Femur (tissue), 1 donor: Measurements from ENCODE around the gene ESAM.

ENCODE experiments used
- DNase-seq: peaks from one replicate; pipeline ENCODE4 v3.0.0-alpha.2; 2017

Gene ESAM, protein sequence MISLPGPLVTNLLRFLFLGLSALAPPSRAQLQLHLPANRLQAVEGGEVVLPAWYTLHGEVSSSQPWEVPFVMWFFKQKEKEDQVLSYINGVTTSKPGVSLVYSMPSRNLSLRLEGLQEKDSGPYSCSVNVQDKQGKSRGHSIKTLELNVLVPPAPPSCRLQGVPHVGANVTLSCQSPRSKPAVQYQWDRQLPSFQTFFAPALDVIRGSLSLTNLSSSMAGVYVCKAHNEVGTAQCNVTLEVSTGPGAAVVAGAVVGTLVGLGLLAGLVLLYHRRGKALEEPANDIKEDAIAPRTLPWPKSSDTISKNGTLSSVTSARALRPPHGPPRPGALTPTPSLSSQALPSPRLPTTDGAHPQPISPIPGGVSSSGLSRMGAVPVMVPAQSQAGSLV

DNA sequence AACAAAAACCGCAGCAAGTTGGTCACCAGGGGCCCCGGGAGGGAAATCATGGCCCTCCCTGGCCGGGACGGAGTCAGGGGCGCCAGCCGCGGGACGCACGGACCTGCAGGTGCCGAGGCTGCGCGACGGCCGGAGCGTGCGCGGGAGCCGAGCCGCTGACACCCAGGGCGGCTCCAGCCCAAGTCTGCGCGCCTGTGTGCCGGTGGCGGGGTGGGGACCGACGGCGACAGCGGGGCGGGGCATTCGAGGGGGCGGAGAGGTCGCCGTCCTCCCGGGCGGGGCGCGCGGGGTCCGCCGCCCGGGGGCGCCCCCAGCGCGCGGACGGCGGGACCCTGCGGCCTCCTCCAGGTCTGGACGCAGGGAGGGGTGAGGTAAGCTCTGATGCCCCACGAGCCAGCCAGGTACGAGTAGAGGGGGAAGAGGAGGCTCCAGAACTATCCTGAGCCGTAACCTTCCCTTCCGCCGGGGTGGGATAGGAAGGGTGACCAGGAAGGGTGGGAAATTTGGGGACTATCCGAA, at the start of gene ESAM:
ESAM (minus strand) TSS at position 186 of the 519 bp plus-strand sequence; CDS start at position 50, 136 bp downstream.
- no peak for DNase-seq

DNA sequence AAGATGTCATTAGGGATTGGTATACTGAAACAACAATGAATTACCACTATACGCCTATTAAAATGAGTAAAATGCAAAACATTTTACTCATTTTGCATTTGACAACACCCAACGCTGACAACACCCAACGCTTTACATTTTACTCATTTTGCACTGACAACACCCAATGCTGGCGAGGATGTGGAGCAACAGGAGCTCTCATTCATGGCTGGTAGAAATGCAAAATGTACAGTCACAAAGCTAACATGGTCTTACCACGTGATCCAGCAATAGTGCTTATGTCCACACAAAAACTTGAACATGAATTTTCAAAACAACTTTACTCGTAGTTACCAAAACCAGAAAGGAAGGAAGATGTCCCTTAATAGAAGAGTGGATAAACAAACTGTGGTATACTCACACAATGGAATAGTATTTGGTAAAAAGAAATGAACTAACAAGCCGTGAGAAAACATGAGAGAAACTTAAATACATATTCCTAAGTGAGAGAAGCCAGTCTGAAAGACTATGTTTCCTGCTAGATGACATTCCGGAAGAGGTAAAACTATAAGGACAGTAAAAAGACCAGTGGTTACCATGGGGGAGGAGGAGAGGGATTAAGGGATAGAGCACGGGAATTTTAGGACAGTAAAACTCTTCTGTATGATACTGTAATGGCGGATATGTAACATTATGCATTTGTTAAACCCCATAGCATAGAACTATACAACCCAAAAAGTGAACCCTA, 49.5 kb upstream of the ESAM start:
- DNase-seq = no peak

DNA sequence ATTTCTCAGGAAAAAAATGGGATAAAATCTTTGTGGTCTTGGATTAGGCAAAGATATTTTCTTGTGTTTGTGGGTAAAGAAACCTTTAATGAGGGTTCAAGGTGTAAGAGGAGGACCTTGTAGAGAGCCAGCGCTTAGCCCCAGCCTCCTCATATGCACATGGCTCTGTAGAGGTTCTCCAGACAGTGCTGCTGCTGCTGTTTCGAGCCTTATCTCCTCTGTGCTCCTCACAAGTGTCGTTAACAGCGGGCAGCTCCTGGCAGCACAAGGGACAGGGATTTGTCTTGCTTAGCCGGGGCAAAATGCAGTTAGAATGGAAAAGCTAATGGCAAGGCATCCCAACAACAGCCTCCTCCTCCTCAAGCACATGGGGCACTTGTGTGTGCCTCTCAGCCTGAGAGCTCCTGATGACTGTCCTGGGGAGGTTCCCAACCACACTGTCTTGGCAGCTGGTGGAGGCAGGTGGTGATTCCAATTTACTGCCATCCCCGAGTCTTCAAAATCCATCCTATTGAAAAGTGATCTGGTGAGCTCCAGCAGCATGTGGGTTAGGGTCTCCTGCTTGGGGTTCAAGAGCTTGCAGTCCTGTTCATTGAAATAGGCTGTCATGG, 45.7 kb upstream of the ESAM start:
- no peak for DNase-seq

DNA sequence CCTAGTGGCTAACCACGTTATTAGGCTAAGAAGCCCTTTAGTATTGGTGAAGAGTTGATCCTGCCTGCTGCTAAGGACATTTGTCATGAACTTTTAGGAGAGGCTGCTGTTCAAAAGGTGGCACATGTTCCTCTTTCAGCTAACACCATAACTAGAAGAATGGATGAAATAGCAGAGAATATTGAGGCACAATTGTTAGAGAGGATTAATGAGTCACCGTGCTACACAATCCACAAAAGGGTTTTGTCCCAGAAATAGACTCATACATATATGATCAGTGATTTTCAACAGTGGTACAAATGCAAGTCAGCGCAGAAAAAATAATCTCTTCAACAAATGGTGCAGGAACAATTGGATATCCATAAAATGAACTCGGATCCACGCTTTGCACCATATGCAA, 45.1 kb upstream of the ESAM start:
- DNase-seq = no peak

DNA sequence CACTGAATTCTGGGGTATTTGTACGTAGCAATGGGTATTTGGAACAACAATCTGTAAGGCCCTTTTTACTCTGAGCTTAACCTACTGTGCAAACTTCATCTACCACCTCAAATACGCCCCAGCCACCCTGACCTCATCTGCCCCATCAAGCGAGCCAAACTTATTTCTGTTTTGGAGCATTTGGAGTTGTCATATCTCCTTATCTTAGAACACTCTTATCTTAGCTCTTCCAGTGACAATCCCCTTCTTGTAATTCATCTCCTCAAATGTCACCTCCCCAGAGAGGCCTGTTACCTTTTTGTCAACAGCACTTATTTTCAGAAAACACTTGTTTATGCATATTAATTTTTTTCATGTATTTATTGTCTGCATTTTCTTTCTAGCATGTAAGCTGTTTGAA, 42.8 kb upstream of the ESAM start:
- no peak for DNase-seq

DNA sequence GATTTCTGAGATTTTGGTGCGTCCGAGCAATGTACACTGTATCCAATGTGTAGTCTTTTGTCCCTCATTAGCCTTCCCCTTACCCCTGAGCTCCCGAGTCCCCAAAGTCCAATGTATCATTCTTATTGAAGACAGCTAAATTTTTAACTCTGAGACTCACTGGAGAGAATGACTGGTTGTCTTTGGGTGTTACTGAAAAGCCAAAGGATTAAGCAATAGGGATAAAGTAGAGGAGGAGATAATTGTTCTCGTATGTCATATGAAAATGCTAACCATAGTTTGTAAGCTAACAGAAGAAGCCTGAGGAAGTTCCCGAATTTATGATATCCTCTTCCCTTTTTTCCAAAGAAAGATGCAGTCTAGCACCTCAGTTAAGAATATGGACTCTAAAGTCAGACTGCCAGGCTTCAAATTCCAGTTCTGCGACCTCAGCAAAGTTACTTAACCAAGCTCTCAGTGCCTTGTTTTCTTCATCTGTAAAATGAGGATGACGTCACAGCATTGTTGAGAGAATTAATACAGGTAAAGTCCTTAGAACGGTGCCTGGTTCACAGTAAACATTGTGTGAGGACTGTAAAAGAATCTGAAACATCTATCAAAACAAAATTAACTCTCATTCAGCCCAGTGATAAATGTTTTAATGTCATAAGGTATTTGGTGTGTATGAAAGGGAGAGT, 39.7 kb upstream of the ESAM start:
- DNase-seq = no peak

DNA sequence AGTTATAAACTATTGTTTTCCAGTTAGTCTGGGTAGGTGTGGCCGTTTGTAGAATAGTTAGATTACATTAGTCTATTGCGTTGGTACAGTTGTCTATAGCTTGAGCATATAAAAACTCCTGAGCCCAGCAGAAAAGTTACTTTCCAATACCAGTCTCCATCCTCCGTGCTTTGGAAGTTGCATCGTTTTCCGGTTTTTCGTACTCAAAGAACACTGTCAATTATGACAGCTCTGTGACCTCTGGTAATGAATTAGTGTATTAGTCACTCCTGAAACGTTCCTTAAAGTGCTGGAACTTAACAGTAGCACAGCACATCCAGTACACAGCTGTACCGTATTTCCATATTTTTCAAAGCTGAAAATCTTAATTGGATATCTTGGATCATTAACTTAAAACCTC, 38.9 kb upstream of the ESAM start:
- no peak for DNase-seq

DNA sequence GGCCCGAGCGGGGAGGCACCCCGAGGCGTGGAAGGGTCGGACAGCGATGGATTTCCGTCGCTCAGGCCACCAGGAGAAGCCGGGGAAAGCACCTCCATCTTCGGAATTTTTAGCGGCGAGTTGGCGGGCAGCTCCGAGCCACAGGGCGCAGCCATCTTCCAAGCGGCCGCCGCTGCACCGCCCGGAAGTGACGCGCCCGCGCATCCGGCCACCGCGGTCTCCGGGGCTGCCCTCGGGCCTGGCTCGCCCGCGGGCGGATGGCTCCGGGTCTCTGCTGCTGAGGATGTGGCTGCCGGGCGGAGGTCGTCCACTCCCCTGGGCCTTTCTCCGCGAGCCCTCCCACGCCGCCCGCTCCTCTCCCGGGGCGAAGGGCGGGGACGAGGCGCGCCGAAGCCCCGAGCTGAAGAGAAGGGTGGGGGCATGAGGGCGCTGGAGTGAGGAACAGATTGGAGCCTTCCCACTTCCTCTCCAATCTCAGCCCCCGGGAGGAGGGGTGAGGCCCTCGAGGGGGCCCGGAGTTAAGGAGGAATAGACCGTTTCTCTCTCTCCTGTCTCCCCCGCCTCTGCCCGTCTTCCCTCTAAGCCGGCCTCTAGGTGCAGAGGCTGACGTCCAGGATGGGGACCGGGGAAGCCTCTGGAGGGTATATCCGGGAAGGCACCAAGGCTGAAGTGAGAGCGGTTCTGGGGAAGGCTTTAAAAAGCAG, 38.3 kb upstream of the ESAM start, which contains the start of gene MSANTD2:
MSANTD2 (minus strand) TSS at position 181 of the 704 bp plus-strand sequence; CDS start at position 155, 26 bp downstream.
- peak; percentile 92 for DNase-seq

DNA sequence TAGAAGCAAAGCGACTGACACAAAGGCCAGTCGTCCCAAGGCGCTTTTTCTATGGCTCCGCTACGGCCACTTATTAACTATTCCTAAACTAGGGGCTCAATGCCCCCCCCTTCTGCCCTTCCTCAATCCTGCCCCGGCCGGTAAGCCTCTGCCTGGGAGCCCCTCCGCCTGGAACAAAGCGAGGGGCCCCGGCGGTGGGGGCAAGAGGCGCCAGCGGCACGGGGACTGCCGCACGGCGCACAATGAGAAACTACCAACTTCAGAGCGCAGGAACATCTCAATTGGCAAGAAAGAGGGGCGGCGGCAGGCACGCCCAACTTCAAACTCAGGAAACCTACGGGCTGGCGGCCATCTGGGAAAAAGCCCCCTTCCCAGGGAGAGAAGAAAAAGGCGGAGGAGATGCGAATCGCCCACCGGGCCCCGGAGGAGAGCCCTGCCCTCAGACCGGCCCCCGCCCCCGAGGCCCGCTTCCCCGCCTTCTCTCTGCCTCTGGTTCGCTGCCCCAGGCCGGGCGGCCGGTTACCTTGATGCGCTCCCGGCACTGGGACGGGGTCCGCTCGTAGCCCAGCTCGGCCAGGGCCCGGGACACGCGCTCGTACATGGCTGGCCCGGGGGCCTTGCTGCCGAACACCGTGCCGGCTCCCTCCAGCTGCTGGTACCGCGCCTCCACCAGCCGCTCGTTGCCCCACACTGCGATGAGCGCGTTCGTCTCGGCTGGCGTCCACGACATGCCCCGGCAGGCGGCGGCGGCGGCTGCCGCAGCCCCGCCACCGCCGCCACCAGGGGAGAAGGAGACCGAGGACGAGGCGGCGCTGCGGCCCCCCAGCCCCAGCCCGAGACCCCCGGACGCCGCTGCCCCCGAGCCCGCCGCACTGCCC, 37.5 kb upstream of the ESAM start:
- DNase-seq = peak; percentile 48

DNA sequence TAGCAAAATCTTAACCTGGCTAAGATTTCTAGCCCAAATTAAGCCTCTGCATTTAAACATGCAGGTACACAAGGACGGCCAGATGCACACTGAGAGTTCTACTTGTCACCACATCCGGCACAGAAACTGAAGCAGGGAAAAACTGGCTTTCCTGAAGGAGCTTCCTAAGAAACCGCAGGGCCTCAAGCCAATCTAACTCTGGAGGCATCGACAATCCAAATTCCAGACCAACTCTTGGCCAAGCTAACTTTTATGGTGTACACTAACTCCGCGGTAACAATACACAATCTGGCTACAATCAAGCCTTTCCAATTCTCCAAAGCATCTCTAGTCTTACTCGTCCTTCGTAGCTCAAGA, 36.9 kb upstream of the ESAM start:
- DNase-seq = peak; percentile 46

DNA sequence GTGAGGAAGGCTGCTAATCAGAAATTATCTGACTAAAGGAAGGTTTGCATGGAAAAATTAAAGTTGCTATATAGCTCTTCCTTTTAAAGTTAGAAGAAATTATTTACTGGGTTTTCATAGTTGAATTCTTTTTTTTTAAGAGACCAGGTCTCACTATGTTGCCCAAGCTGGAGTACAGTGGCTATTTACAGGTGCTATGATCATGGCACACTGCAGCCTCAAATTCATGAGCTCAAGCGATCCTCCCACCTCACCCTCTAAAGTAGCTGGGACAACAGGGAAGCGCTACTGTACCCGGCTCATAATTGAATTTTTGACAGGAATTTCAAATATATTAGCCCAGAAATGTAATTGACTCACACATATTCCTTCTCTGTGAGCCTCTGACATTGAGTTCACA, 34.2 kb upstream of the ESAM start:
- DNase-seq = no peak

DNA sequence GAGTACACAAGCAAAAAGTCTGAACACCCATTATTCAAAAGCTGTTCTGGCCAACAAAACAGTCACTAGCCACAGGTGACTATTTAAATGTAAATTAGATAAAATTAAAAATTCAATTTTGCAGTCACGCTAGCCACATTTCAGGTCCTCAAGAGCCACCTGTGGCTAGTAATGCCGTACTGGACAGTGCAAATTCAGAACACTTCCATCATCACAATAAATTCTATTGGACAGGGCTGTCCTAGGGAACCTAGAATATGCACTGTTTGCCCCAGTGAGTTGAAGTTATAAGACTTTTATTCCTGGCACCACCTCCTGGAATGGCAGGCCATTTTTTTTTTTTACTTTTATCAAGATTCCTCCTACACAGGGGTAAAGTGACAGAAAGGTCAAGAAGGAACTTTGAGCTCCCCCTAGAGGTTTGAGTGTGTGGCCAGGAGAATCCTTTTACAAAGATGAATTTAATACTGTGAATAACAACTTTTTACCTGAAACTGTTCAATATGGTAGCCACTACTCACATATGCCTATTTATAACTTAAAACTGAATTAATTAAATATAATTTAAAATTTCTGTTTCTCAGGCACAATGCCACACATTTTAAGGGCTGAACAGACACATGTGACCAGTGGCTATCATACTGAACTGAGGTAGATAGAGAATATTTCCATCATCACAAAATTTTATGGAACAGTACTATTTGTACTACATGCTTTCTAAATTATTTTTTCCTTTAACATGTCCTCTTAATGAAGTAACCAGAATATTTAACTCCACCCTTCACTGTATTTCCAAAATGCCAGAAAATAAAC, 31.6 kb upstream of the ESAM start:
- no peak for DNase-seq

DNA sequence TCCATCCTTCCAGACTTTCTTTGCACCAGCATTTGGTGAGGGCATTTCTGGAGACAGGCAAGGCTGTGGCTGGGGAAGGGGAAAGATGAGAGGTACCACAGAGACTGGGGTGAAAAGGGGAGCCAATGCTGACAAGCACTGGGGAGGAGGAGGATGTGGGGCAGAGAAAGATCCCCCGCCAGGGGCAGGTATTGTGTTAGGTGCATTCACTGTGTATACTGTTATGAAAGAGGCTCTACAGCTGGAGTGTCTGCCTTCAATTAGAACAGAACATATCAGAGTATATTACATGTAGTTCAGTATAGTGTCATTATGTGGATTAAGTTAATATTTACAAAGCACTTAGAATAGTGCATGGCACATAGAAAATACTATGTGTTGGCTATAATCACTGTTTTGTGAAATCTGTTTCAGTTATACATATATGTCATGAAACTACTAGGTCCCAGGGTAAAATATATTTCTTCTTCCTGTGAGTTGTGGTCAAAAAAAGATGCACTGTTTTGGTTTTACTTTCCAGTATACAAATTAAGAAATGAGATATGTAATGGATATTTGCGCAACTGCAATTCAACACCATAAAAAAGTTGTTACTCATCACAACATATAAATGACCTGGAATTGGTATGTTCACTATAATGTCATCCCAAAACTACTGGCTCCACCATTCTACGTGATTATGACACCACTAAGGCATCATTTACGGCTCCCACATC, 29.7 kb upstream of the ESAM start:
- no peak for DNase-seq

DNA sequence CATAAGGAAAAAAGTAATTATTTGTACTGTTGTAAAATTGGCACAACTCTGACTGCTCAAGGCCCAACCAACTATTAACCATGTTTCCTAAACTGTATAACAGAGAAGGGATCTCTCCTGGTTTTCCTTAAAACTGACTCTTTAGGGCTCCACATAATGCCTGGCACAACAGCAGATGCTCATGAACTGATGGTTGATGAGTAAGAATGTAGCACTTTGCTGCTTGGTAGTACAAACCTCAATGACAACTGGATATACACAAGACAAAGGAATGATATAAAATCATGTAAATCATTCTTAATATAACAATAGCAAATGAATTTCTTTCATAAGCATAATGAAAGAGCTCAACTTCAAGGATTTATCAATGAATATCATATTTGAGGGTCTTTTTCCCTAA, 26.4 kb upstream of the ESAM start:
- no peak for DNase-seq

DNA sequence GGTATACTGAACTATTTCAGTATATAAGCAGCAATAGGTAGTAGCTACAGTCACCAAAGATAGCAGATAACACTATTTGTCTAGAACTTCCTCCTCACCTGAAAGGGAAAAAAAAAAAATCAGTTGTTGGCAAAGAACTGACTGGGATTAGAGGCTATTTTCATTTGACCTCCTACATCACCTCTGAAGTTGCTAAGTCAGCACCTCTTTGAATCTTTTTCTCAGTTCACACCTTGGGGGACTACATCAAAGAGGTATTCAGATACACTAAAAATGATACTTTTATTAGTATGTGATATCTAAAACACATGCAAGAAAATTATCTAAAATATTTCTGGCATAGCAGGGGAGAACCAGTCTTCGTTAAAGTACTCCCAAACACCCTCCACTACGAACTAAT, 22.0 kb upstream of the ESAM start:
- DNase-seq = no peak

DNA sequence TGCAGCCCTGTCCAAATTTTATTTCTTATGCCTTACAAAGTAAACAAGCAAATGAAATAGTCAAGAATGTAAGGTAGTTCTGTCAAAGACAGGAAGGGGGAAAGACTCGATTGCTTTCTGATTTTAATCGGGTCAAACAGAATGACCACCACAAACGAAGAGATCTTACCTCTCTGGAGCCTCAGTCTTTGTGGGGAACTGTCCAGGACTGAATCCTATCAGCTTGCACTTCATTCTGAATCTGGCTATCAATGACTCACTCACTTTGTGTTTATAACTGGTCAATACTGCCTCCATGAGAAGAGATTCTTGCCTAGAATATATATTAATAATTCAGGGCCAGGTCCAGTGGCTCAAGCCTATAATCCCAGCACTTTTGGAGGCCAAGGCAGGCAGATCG, 20.9 kb upstream of the ESAM start:
- no peak for DNase-seq

DNA sequence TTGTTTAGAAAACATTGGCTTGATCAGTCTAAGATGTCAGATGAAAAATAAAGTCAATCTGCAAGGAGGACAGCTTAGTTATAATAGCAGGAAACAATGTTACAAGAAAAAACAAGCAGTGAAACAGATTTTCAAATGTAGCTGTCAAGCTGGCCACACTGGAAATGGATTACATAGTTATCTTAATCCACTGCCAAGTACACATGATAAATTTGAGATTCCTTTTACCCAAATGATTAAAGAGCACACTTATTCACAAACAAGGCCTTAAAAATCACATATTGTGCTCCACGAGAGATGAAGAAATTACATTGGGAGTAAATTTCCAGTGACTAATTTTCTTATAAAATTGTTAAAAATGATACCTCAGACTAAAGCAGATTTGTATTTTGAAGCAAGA, 17.5 kb upstream of the ESAM start:
- DNase-seq = no peak

DNA sequence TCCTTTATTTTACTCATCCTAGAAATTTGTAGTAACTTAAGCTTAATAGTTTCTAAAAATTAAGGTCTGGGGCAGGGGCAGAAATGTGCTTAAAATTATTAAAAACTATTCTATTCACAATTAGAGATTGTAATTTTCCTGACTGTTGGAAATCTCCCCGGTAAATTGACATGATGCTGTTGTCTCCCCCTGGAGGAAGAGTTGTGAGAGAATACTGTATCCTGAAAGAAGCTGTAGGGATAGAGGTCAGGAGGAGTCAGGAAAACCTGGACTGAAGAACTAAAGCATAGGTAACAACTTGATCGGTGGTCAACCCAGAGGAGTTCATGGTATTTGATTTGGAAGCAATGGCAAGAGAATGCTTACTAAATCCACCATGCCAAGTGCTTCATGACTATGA, 16.2 kb upstream of the ESAM start:
- DNase-seq = no peak

DNA sequence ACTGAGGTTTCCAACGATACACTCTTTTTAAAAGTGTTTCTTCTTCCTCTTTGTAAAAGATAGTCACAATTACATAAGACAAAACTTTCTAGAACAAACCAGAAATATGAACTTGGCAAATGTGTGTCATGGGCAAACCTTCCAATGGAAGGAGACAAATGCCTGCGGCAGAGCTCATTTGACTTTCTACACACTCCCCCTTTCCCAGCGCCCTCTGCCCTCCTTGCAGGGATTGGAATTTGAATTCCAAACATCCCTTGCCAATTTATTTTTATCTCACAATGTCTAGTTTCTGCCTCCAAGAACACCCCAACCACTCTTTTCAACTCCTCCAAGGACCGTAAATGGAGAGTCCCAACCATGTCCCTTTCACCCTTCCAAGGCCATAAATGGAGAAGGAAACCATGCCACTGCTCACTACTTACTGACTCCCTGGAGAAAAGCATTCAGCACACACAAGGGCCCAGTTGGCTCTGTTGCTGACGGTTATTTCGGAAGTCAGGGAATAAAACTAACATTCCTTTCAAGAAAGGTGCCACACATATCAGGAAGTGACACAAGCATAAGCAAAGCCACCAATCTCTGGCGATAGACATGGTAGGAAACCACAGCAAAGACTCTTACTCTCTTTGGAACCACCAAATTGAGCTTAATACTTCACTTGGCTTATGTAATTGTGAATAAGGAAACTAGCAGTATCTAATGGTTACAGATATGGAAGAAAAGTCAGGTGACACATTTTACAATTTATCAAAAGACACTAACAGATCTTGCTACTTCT, 15.0 kb upstream of the ESAM start:
- no peak for DNase-seq
